Stimulated activated CD8-positive, alpha-beta memory T cell treated with anti-CD3 and anti-CD28 coated beads, Interleukin-15, amount 100 ng/mL, for 48 hours (primary cell): ENCODE results near the gene MTA1.

Experiments used
- DNase-seq, 2 donors: peaks; one replicate each; pipeline ENCODE4 v3.0.0-alpha.2; 2020; ENCODE audit warnings: low read depth in 2 of 2

MTA1 gene

DNA sequence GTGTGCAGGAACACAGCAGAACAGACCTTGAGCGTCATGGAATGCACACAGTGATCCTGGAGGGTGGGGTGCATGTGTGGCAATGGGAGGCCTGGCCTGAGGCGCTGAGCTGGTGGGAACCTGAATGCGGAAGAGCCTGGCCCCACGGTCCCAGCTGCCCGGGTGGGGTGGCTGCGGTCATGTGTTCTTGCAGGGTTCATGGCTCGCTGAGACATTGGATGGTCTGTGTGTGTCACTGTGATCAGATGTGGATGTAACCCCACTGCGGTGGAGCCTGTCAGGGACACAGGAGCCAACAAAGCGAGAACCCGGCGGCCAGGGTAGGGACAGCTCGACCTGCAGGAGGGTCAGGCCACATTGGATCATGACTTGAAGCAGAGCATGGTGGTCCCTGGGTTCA is 23.2 kb downstream of the MTA1 start:
- no peak for DNase-seq

DNA sequence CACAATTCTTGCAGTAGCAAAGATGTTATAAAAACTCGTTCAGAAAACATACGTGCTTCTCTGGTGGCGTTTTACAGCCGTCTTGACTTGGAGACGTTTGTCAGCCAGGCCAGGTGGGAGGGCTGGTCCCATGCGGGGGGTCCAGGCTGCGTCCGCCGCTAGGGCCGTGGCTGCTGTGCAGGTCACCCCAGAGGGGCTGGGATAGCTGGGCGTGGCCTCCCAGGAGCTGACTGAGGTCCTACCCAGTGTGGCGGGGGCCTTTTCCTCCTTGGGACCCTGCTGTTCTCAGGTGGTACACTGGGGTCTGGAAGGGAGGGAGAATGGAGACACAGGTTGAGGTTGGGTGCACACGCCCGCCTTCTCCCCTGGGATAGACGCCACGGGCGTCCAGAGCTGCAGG is 25.2 kb downstream of the MTA1 start:
- DNase-seq: no peak

DNA sequence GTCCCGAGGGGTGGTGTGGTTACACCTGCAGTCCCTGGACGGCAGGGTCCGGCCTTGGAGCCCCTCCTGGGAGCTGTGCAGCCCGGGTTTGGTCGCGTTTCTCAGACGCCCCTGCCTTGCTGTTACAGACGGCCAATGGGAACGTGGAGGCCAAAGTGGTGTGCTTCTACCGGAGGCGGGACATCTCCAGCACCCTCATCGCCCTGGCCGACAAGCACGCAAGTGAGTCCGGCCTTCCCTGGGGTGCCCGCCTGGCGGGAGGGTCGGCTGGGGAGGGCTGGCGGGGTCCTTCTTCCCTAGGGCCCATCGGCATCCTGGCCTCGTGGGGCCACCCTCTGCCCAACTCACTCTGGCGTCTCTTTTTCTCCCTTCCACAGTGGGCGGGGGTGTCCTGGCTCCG is 25.7 kb downstream of the MTA1 start:
- no peak for DNase-seq

DNA sequence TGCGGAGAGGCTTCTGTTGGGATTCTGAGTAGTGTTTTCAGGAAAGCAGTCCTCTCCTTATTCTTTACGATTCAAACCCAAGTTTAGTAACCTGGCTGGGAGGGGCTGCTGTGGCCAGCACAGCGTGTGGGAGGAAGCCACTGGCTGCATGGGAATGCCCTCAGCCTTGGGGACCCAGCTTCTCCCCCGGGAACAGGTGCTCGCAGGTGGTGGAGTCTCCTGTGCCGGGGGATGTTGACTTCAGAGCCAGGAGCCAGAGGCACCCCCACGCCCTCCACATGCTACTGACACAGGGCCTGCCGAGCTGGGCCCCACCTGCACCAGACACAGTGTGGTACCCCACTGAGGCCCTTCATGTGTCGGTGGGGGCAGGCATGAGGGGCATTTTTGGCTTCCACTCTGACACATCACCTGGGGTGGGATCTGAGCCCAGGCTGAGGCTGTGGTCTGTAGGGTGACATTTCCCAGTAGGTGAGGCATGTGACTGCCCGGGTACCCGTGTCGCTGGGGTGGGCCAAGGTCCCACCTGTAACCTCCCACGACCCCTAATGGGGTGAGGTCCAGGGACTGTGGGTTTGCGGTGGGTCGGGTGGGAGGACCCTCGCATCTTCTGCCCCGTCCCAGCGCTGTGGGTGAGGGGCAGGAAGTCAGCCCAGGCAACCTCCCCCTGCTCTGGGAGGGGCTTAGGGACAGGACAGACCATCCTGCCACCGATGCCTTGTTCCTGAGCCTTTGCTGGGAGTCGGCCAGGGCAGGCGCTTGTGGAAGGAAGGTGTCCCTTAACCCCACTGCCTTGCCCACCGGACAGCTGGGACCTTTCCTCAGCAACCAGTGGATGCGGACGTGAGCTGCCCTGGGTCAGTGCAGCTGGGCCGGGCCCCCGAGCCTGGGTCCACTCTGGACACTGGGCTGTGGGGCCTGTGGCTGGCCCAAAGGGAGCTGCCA is 26.5 kb downstream of the MTA1 start:
- DNase-seq: no peak

DNA sequence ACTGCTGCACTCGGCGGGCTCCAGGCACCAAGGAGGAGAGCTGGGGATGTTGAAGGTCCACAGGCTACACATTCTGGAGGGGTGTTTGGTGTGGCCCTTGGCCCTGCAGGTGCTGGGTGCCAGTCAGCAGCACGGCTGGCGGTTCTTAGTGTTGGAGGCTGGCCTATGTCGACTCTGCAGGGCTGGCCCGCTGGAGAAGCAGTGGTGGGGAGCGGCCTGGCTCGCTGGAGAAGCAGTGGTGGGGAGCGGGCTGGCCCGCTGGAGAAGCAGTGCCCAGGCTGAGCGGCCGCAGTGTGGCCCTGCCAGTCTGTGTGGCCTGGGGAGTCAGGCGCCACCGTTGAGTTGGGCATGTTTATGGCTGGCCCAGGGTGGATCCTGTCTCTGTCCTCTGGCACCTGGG is 27.3 kb downstream of the MTA1 start:
- DNase-seq: no peak

DNA sequence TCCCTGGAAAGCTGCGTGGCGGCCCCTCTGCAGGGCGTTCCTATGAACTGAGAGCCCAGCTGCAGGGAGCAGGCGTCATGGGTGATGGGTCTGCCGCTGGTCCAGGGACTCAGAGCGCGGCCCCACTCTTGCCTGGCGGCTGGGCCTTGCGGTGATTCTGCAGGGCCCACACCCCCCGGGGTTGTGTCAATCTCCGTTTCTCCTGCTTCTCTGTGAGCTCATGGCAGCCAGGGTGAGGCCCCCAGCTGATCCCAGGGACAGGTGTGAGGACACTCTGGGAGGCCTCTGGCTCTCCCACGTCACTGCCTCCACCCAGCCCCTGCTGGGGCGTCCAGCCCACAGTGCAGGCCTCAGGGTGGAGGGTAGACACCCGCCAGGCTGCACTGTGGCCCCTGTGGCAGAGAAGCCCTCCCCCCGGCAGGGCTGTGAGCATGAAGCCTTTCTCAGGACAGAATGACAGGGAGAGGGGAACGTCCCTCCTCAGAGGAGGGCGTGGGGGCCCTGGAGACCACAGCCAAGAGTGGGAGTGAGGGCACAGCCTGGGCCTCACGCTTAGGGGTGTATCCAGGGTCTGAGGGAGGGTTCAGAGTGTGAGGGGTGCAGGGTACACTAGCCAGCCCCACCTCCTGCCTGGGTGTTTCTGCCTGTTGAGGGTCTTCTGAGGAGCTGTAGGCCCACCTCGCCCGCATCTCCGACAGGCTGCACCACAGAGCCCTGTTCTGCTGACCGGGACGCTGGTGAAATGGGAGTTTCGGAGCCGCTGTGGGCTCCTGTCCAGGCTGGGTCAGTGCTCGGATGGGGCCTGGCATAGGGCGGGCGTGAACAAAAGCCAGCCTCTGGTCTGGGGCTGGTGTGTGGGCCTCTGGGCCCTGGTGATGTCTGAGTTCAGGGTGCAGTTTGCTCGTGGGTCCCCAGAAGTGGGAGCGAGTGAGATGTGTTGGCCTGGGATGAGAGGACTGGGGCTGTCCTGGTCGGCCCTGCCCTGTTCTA is 28.3 kb downstream of the MTA1 start:
- no peak for DNase-seq

DNA sequence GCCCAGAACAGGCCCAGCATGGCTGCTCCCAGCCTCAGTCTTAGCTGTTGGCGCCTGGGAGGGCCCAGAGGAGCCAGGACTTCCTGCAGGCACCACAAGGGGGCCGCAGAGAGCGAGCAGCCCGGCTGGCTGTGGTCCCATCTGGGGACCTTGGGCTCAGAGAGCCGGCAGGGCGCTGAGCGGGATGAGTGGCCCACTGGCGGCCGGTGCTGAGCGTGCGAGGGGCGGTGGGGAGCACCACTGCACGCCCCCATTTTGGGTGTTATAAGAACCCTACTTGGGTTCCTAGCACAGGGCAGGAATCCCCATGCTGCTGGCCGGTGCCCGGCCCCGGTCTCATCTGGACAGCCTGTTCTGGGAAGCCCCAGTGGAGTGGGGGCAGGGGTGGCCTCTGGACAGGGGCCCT is 29.1 kb downstream of the MTA1 start:
- DNase-seq: peak; percentile 36 to 42

DNA sequence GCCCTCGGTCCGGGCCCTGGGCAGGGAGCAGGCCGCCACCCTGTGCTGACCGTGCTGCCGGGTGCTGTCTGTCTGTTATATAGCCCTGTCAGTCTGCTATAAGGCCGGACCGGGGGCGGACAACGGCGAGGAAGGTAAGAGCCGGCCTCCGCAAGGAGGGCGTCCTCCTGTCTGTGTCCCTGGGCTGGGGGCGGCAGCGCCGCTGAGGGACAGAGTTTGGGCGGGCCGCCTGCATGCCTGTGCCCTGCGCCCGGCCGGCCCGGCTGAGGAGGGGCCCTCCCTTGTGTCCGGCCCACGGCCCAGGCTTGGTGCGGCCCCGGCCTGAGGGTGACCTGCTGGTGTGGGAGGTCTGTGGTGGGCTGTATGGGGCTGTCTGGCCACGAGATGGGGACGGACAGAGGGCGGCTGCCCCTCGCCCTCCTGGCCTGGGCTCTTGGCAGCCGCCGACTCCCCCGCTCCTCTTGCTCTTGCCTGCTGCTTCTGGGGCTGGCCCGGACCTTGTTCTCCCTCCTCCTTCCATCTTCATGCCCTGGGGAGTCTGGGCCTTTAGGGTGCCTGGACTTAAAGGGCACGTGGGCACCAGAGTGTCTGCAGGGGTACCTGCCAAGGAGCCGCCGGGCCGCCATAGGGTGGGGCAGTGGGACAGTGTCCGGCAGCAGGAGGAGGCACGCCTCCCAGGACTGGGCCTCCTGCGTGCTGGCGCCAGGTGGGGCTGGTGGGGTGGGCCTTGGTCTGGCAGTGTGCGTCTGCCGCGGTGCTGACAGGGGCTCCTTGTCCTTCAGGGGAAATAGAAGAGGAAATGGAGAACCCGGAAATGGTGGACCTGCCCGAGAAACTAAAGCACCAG is 29.9 kb downstream of the MTA1 start:
- no peak for DNase-seq

DNA sequence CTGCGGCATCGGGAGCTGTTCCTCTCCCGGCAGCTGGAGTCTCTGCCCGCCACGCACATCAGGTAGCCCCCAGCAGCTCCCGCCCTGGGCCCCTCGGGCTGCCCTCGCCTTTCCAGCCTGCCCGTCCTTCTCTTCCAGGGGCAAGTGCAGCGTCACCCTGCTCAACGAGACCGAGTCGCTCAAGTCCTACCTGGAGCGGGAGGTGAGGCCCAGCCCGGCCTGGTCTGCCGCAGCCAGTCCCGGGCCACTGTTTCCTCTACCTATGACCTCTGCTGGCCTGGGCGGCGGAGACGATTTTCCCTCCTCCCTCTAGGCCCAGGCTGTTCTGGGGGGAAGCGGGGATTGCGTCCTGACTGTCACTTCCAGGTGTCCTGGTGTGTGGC is 30.5 kb downstream of the MTA1 start:
- DNase-seq: no peak

DNA sequence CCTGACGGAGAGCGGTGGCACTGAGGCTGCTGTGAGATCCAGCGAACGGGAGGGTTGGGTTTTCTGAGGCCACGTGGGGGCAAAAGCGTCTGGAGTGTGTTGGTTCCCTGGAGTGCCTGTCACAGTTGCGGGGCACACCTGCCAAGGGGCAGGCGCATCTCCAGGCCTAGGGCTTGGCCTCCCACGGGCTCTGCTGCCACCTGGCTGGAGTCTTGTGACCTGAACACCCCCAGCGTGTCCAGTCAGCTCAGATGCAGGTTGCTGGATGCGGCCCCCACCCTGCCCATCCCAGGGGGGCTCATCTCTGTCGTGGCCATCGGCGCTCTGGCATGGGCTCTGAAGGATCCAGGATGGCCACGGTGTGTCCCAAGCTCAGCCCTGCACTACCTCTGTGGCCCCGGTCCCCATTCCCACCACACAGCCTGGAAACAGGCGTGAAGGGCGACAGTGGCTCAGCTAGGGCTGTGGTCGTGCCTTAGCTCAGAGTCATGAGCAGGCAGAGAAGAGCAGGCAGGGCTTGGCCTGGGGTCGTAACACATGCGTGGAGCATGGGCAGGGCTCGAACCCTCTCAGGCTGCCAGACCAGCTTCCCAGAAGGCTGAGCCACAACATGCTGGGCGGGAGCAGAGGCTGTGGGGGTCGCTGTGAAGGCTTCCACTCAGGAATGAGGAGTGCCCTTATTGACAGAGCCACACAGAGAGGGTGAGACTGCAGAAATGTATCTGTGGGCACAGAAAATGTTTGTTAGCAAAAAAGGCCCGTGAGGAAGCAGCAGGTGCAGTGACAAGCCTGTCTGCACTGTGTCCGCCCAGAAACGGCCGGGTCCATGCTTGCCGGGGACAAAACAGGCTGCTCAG is 31.5 kb downstream of the MTA1 start:
- DNase-seq: no peak

DNA sequence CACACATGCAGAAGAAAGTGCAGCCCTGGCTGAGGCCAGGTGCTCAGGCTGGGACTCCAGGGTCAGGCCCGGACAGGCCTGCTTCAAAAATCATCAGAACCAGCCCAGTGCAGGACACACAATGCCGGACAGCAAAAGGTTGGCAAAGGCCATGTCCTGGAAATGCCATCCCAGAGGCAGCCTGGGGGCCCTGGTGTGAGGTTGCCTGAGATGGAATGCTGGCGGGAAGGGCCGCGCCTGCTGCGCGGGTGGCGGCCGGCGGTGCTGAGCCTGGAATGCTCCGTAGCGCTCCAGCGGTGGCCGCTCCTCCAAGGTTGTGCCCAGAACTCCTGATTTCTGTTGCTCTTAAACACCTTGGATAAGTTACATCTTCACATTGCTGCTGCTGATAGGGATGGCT is 33.3 kb downstream of the MTA1 start:
- DNase-seq: no peak

DNA sequence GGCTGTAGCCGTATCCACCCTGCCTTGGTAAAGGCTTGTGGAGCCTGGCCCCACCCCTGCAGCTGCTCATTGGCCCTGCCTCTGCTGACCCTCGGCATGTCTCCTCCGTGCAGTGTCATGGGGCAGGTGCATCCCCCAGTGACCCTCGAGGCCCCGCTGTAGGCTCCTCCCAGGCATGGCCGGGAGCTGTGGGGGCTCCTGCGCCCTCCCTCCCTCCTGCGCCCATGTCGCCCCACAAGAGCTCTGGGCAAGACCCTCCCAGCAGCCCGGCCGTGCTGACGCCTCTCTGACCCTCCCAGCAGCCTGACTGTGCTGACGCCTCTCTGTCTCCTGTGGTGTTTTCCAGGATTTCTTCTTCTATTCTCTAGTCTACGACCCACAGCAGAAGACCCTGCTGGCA is 34.2 kb downstream of the MTA1 start:
- no peak for DNase-seq

DNA sequence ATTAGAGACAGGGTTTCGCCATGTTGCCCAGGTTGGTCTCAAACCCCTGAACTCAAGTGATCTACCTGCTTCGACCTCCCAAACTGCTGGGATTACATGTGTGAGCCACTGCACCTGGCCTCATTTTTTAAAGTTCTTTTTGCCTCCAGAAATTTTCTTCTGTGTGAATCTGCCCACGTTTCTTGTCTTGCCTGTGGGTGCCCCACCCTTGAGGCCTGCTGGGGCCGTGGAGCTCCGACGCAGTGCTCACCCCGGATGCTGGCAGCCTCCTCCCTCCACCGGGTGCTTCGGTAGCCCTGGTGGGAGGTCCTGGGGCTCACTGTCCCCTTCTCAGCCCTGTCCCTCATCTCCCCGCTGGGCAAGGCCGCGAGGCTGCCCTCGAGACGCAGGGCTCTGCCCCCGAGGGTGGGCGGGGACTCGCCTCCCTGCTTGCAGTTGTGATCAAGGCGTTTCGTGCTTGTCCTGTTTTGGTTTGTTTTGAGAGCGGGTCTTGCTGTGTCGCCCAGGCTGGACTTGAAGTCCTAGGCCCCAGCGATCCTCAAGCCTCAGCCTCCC is 35.5 kb downstream of the MTA1 start:
- no peak for DNase-seq

DNA sequence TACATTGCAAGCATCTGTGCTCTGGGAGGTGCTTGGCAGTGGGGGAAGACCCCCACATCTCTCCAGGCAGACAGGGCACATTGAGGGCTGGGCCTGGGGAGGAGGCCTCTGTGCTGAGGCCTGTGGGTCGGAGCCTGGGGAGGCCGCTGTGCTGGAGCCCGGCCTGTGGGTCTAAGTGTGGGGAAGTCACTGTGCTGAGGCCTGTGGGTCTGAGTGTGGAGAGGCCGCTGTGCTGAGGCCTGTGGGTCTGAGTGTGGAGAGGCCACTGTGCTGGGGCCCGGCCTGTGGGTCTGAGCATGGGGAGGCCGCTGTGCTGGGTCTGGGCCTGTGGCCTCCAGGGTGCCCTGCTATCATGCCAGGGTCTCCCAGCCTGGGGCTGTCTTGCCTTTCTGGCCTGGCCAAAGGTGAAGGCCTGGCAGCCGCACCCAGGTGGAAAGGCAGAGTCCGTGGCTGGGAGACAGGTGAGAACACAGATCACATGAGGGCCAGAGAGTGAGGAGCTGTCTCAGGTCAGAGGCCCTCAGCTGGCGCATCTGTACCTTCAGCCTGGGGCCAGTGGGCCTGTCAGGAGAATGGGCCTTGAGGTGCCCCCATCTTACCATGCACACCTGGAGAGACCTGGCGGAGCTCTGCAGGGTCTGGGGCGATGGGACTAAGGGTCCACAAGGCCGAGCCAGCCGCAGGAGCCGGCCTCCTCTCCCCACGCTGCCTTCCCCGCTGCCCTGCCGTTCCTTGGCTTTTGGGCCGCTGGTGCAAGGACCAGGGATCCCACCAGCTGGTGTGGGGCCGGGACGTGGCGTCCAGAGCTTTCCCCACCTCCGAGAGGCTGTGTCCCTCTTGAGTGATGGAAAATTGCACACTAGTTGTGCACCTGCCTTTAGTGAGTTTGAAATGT is 36.4 kb downstream of the MTA1 start:
- DNase-seq: no peak

DNA sequence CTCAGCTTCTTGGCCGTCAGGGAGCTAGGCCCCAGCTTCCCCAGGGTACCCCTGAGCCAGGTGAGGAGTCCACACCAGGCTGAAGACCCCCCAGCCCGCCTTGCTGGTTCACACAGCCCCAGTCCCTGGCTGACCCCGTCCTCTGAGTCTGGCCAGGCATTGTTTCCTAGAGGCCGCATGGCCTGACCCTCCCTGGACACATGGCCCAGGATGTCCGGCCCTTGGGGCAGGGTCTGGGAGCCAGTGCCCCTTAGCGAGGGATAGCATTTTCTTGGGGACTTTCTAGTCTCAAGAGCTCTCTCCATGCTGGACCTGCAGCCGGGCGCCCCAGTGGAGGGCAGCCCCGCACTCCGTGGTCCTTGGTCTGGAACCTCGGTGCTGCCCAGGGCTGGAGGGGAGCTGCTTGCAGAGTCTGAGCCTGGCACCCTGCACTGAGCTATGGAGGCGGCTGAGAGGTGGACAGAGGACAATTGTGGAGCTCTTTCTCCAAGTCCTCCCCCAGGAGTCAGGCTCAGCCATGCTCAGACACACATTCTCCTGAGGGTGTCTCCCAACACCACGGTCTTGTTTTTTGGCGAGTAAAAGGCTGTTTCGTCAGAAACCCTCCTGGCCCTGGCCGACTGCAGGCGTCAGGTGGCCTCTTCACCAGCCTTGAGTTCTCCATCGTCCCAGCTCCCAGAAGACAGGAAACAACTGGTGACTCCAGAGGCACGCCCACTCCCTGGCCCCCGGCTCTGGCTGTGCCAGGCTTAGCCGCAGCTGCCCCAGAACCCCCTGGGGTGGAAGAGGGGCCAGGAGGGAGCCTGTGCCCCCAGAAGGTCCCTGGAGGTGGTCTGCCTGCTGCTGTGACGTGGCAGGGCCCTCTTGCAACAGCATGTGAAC is 37.4 kb downstream of the MTA1 start:
- DNase-seq: no peak

DNA sequence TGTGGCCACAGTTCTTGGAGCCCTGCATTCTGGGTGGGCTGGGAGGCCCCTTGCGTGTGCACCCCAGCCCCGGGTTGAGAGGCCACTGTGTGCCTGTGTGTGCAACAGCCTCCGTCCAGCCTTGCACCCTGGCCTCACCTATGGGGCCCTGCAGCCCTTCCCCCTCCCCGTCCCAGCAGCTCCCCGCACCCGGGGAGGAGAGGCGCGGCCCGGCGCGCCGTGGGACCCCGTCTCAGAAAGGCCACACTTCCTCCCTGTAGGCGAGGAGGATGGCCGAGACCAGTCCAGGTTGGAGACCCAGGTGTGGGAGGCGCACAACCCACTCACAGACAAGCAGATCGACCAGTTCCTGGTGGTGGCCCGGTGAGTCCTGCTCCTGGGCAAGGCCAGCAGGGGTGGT is 38.4 kb downstream of the MTA1 start:
- DNase-seq: no peak

DNA sequence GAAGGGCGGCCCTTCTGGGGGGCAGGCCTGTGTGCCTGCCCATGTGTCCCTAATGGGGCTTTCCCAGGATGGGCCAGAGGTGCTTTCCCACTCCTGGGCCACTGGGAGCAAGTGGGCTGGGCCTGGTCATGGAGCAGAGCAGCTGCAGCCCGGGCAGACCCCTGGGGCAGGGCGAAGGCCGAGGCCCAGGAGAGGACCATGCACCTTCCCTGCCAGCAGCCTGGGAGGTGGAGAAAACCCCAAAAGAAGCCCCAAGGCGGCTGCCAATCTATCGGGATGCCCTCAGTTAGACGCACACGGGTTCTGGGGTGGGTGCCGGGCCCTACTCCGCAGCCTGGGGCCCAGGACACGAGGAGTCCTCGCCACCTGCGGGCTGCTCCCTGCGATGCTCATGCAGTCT is 38.9 kb downstream of the MTA1 start:
- no peak for DNase-seq

DNA sequence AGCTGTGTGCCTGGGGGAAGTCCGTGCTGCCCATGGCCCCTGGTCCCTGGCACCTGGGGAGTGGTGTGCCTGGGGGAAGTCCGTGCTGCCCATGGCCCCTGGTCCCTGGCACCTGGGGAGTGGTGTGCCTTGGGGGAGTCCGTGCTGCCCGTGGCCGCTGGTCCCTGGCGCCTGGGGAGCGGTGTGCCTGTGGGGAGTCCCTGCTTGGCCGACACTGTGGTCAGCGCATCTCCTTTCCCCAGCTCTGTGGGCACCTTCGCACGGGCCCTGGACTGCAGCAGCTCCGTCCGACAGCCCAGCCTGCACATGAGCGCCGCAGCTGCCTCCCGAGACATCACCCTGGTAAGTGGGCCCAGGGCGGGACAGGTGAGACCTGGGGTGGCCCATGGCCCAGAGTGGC is 40.5 kb downstream of the MTA1 start:
- DNase-seq: no peak
